T-helper 1 cell treated with Interleukin-12 subunit alpha and Interleukin-12 subunit beta and Interleukin-4 antibody, amounts not matched to agents 30 ng/mL and 1 ng/mL, for 36 hours (primary cell): ENCODE measurements around the gene TBCCD1. TPM values are rescaled to one million over a fixed set of nuclear protein-coding genes. Genes with fewer than 3 reads are reported as not detected.
"Not testable (repeated sequence)": the region's sequence is repeated elsewhere in the genome, so short reads cannot be mapped to it uniquely, and the experiment has no call there.

Experiments used
- intact Hi-C: fragments of 100-400 bp; cut with micrococcal nuclease; formaldehyde crosslinking; loops from one replicate; pipeline ENCODE4 v1.15.1; 2024
- total RNA-seq: library from RNA; stranded (reverse); gene quantifications from 2 replicates; pipeline ENCODE4 v1.2.3, GENCODE V29; 2022

The TBCCD1 gene
- total RNA-seq, 1 donor from 2014 or later = 16.6 TPM

DNA sequence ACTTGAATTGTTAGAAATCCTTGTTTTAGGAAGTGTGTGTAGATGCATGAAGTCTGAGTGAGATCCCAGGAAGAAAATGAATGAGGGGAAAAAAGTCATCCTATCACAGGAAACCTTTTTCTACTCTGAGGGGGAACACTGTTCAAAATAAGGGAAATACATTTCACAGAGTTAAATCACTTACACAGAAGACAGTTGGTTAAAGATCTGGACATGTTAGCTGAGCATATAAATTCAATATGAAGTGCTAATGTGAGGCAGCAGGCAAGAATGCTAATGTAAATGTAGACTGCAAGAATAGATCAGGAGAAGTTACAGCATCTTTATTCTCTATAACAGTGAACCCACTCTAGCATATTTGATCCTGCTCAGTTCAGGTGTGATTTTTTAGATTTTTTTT, 2.6 kb downstream of the TBCCD1 start:
- intact Hi-C loops = loop anchor here (10.0 kb wide), 1 partner anchor 1280 kb away; no protein-coding TSS in a partner anchor

- intact Hi-C loops = no loop called here
Measured at GRCh38 chr3:186552408-186553031, 14.6 kb downstream of the TBCCD1 start.

GRCh38 chr3:186551387-186551786, 15.8 kb downstream of the TBCCD1 start:
- intact Hi-C loops = no loop called here

DNA sequence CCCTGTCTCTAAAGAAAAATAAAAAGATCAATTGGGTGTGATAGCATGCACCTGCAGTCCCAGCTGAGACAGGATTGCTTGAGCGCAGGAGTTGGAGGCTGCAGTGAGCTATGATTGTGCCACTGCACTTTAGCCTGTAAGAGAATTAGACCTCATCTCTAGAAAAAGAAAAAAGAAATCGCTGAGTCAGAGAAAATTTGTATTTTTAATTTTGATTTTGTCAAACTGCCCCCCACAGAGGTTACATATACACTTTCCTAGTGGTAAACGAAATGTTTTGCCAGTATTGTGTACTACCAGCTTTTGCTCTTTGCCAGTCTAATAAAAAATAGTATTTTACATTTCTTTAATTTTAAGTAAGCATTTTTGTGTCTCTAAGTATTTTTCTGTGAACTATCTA, 17.6 kb downstream of the TBCCD1 start:
- intact Hi-C loops = loop anchor here (10.0 kb wide), 1 partner anchor 725 kb away; the partner anchor contains the start of gene IGF2BP2

DNA sequence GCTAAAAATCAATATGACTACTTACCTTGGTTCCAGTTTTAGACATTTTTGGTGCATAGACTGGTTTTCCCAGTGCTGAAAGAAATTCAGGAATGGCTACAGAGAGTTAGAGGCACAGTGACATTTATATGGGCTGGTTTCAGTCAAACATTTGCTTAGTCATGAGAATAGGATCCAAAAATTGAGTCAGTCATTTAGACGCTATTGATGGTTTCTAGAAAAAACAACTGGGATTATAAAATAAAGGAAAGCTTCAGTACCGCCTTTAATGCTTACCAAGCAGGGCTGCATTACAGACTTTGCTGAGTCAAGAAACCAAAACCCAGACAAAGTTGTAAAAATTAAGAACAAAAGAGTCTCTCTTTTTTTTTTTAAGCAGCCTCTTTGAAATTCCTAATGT, 22.9 kb downstream of the TBCCD1 start, which contains the start of gene CRYGS:
Gene CRYGS (minus strand): TSS at position 100 of the 400 bp plus-strand sequence. CDS start 54 bp downstream, at position 46.
- intact Hi-C loops = loop anchor here (5.0 to 10.0 kb wide), 2 partner anchors 182 to 719 kb away; partner anchors contain the start of genes DGKG and IGF2BP2

DNA sequence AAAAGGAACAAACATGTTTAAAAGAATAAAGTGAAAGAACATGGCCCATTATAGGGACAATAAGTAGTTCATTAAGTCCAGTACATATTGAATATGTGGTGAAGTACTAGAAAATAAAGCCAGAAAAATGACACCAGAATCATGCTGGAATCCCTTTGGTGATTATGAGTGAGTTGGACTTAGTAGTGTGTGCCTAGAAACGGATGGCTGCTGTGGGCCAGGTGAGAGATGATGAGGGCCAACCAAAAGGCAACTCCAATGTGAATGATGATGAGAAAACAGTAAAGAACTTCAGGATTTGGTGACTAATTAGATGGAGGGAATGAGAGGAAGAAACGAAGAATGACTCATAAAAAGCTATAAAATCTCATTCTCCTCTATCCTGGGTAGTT, 26.3 kb downstream of the TBCCD1 start:
- intact Hi-C loops = loop anchor here (1.0 to 10.0 kb wide), 14 partner anchors 26 to 881 kb away; partner anchors contain the start of genes DGKG, ETV5, IGF2BP2 and TBCCD1

- intact Hi-C loops = loop anchor here (1.0 to 10.0 kb wide), 14 partner anchors 26 to 880 kb away; partner anchors contain the start of genes DGKG, ETV5, IGF2BP2 and TBCCD1
Measured at GRCh38 chr3:186540221-186540834, 26.8 kb downstream of the TBCCD1 start.

- intact Hi-C loops = no loop called here
Measured at GRCh38 chr3:186538779-186539178, 28.4 kb downstream of the TBCCD1 start.

- intact Hi-C loops = no loop called here
Measured at GRCh38 chr3:186536883-186537844, 30.0 kb downstream of the TBCCD1 start.

- intact Hi-C loops = loop anchor here (1.0 kb wide), 4 partner anchors 15 to 596 kb away; partner anchors contain the start of genes DNAJB11 and TRA2B
Measured at GRCh38 chr3:186534113-186534669, 32.9 kb downstream of the TBCCD1 start.

DNA sequence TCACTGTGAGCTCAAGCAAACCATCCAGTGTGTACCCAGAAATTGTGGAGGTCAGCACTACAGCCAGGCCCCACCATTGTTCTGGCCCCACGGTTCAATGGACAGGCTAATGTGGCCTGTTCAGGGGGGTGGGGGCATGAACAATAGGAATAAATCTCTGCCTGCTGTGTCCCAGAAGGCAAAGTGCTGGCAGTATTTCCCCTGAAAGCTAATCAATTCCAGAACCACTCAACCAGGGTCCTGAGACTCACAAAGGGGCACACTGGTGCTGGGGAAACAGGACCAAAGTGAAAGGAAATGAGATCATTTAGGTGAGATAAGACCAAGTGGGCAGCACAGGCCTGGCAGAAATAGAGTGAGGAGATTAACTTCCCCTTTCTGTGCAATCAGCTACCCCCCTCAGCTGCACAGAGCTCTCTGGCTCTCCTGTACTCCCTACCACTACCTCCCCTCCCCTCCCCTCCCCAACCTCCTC, 34.5 kb downstream of the TBCCD1 start:
- intact Hi-C loops = no loop called here

DNA sequence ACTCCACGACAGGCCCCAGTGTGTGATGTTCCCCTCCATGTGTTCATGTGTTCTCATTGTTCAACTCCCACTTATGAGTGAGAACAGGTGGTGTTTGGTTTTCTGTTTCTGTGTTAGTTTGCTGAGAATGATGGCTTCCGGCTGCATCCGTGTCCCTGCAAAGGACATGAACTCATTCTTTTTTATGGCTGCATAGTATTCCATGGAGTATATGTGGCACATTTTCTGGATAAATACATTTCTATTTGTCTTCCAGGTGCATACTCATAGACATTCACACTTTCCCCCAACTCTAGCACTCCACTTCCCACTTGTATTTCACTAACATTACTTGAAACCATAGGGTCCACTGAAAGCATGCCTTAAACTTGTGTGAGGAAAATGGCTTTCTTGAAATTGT, 35.4 kb downstream of the TBCCD1 start:
- intact Hi-C loops = not testable (repeated sequence)

DNA sequence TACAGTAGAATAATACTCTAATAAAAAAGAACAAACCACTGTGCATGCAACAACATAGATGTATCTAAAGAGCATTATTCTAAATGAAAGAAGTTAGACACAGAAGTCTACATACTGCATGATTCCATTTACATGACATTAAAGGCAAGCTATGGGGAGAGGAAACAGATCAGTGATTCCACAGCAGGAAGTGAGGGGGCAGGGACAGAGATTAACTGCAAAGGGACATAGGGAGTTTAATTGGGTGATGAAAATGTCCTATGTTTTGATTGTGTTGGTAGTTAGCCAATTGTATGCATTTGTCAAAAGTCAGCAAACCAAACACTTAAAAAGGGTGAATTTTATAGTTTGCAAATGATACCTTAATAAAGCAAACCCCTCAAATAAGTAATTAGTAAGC, 36.7 kb downstream of the TBCCD1 start:
- intact Hi-C loops = no loop called here

DNA sequence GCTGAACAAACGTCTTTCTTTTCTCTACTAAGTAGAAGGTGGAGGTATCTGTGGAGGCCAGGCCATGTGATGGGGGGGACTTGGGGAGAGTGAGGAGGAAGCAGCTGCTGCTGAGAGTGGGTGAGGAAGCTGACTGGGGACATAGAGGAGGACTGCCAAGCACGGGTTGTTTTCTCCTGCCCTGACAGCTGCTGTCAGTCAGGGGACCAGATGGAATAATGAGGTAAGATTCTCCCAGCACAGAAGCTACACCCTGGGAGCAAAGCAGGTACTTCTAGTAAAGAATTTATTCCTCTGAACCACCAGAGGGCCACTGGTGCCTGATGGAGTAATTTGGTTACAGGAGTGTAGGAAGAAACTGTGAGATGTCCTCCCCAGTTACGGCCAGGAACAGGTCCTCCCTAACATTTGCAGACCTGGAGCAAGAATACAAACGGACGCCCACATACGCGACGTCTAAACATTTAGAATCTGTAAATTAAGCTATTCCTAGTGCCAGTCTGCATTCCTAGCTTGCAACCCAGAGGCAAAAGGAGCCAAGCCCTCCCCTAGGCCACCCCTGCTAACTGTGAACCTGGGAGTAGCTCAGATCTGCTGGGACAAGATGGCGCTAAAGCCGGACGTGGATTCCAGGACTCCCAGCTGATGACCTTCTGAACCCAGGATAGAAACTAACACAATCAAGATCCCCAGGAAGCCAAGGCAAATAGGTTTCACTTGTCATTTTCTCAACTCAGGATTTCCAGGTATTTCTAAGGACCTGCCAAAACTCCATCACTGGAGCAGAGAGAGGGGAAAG, 37.7 kb downstream of the TBCCD1 start:
- intact Hi-C loops = no loop called here

DNA sequence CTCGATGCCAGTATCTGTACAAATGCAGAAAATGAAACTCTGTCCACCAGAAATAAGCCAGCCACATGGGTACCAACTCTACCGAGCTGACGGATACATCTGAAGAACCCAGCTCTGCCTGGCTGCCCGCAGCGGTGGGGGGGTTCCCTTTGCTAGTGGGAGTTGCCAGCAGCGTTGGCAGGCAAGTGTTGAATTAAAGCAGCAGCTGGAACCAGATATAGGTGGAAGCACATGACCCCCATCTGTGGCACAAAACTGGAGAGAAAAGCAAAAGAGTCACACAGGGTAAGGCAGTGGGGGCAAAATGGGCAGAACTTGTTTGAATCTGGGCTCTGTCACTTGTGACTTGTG, 40.9 kb downstream of the TBCCD1 start:
- intact Hi-C loops = no loop called here

DNA sequence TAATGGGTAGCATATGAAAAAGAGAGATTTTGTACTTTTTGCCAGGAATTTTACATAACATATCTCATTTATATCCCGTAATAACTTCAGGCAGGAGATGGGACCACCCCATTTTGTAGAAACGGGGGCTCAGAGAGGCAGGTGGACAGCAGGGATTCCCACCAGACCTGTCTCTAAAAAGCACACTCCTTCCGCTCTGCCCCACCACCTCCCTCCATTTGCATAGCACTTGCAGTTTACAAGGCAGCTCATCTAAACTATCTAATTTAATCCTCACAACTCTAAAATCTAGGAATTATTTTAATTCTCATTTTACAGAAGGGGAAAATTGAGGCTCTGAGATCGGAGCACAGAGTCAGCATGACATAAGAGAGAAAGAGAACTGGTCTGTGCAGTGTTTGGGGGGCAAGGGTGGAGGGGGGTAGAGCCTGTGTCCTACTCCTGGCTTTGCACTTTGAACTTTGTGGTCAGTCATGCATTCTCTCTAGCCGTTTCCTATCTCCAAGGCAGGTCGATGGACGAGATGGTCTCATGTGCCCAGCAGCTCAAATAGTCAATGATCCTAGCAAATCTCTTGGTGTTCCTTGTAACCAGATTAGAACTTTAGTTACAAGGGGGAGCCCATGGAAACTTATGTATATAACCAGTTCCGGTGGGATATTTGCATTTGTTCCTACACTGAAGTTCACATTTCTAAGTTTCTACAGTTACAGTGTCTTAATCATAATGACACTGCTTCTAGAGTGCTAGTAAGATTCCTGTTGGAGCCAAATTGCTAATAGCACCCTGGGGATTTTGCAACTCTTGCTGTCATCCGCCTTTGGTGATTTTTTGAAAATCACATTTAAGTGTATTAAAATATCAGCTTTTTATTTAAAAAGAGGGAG, 41.5 kb downstream of the TBCCD1 start:
- intact Hi-C loops = no loop called here

- intact Hi-C loops = no loop called here
Measured at GRCh38 chr3:186524616-186525015, 42.5 kb downstream of the TBCCD1 start.

DNA sequence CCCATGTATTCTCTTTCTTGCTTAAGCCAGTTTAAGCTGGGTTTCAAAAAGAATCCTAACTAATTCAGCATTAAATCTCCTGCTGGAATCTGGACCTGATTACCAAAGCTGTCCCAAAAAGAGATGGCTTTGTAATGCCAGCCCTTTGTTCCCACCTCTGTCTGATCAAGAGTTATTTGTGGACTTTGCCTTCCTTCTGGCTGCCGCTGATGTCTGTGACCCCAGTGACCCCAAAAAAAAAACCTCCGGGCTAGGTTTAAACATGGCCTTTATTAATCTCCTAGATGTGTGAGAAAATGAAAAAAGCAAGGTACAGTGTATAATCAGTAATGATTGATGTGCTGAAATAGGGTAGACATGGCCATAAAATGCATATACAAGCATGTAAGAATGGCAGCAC, 43.7 kb downstream of the TBCCD1 start:
- intact Hi-C loops = no loop called here

- intact Hi-C loops = no loop called here
Measured at GRCh38 chr3:186523022-186523421, 44.1 kb downstream of the TBCCD1 start.
